ENCODE results near the gene FUS. TPM values are rescaled to one million over a fixed set of nuclear protein-coding genes. Genes with fewer than 3 reads are reported as not detected.

FUS gene
- total and polyA plus RNA-seq, 2 of the 8 experiments (the other 6 are each of a cell fraction or from before 2014, with no cell fraction given), result 484 to 685 TPM

DNA sequence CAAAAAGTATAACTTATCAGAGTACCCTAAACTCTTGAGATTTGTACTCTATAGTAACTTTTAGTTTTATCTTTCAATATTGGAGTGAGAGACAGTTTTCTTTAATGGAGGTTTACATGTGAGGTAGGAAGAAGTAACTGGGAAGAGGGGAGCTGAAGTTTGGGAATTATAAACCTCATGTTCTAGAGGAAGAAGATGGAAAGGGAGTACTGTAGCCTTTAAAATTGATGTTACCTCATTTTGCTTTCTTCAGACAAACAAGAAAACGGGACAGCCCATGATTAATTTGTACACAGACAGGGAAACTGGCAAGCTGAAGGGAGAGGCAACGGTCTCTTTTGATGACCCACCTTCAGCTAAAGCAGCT lies 9.5 kb downstream of the FUS start (continued):
- TF ChIP-seq, protein P1, sequence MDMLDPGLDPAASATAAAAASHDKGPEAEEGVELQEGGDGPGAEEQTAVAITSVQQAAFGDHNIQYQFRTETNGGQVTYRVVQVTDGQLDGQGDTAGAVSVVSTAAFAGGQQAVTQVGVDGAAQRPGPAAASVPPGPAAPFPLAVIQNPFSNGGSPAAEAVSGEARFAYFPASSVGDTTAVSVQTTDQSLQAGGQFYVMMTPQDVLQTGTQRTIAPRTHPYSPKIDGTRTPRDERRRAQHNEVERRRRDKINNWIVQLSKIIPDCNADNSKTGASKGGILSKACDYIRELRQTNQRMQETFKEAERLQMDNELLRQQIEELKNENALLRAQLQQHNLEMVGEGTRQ (IDR thresholded peaks at IDR 0.05; ENCODE audit: low read length), result no peak
- no peak for TF ChIP-seq TEAD4 (IDR thresholded peaks at IDR 0.05; ENCODE audit: low read depth, low read length)
- no peak for TF ChIP-seq MAFK (IDR thresholded peaks at IDR 0.05; ENCODE audit: low read depth, low read length)
